CD4-positive, alpha-beta T cell treated with Interleukin-17A for 1 hour (primary cell): Measurements from ENCODE around the gene PLSCR2.
"Not testable (repeated sequence)": the region's sequence is repeated elsewhere in the genome, so short reads cannot be mapped to it uniquely, and the experiment has no call there.

Experiments
- DNase-seq: peaks from one replicate; pipeline ENCODE4 v3.0.0-alpha.2; 2020

The PLSCR2 gene

GRCh38 chr3:146476094-146476740 is 6.9 kb upstream of the PLSCR2 start:
- DNase-seq, result no peak

GRCh38 chr3:146474976-146475375 is 5.6 kb upstream of the PLSCR2 start:
- not testable (repeated sequence) for DNase-seq

GRCh38 chr3:146473726-146474125 is 4.4 kb upstream of the PLSCR2 start:
- DNase-seq, result no peak

GRCh38 chr3:146472611-146473010 is 3.2 kb upstream of the PLSCR2 start:
- DNase-seq, result no peak

GRCh38 chr3:146471012-146471411 is 1.7 kb upstream of the PLSCR2 start:
- no peak for DNase-seq

GRCh38 chr3:146470425-146470990 is 1.1 kb upstream of the PLSCR2 start:
- DNase-seq, result no peak

GRCh38 chr3:146468671-146469149 is 651 bp downstream of the PLSCR2 start:
- no peak for DNase-seq

- DNase-seq, result no peak
These were observed 1.1 kb downstream of the PLSCR2 start for GRCh38 chr3:146468234-146468633.

- DNase-seq, result no peak
These were observed 2.8 kb downstream of the PLSCR2 start for GRCh38 chr3:146466604-146467003.

- DNase-seq, result no peak
These were observed 3.5 kb downstream of the PLSCR2 start for GRCh38 chr3:146465693-146466465.

- no peak for DNase-seq
These were observed 4.6 kb downstream of the PLSCR2 start for GRCh38 chr3:146464783-146465182.

GRCh38 chr3:146464005-146464595 is 5.3 kb downstream of the PLSCR2 start:
- DNase-seq, result no peak

- no peak for DNase-seq
These were observed 14.6 kb downstream of the PLSCR2 start for GRCh38 chr3:146454796-146455195.

GRCh38 chr3:146449613-146450012 is 19.7 kb downstream of the PLSCR2 start:
- no peak for DNase-seq

GRCh38 chr3:146449076-146449475 is 20.3 kb downstream of the PLSCR2 start:
- no peak for DNase-seq

GRCh38 chr3:146446026-146446425 is 23.3 kb downstream of the PLSCR2 start:
- no peak for DNase-seq

GRCh38 chr3:146440310-146440709 is 29.1 kb downstream of the PLSCR2 start:
- not testable (repeated sequence) for DNase-seq

GRCh38 chr3:146432066-146432465 is 37.3 kb downstream of the PLSCR2 start:
- DNase-seq, result no peak

GRCh38 chr3:146431240-146431639 is 38.1 kb downstream of the PLSCR2 start:
- DNase-seq, result no peak

GRCh38 chr3:146425341-146425740 is 44.0 kb downstream of the PLSCR2 start:
- no peak for DNase-seq

- no peak for DNase-seq
These were observed 47.3 kb downstream of the PLSCR2 start for GRCh38 chr3:146421819-146422759.

GRCh38 chr3:146416366-146416765 is 53.0 kb downstream of the PLSCR2 start:
- no peak for DNase-seq
